Measurements from ENCODE around the gene DCAF8.
A peak's percentile ranks its signal among the peaks of the same experiment; 100 is the strongest.

Gene DCAF8

GRCh38 chr1:160255781-160256300 is 6.5 kb downstream of the DCAF8 start:
- TF ChIP-seq CTCF (IDR thresholded peaks at IDR 0.05; ENCODE audit: extremely low read depth, insufficient read depth, missing control alignments): no peak
- no peak for DNase-seq (ENCODE audit: low spot score)
- in situ Hi-C loops (cut with MboI; ENCODE audit: low pct_unique_long_range_greater_than_20kb, low sequenced_read_pairs, unreplicated experiment): no loop called here

GRCh38 chr1:160251687-160252526 is 10.4 kb downstream of the DCAF8 start:
- in situ Hi-C loops (cut with MboI; ENCODE audit: low pct_unique_long_range_greater_than_20kb, low sequenced_read_pairs, unreplicated experiment): no loop called here
- peak; percentile 62 for DNase-seq (ENCODE audit: low spot score)
- TF ChIP-seq CTCF (IDR thresholded peaks at IDR 0.05; ENCODE audit: extremely low read depth, insufficient read depth, missing control alignments): peak; percentile 81

GRCh38 chr1:160251011-160251410 is 11.3 kb downstream of the DCAF8 start:
- TF ChIP-seq CTCF (IDR thresholded peaks at IDR 0.05; ENCODE audit: extremely low read depth, insufficient read depth, missing control alignments): no peak
- in situ Hi-C loops (cut with MboI; ENCODE audit: low pct_unique_long_range_greater_than_20kb, low sequenced_read_pairs, unreplicated experiment): no loop called here
- no peak for DNase-seq (ENCODE audit: low spot score)

- in situ Hi-C loops (cut with MboI; ENCODE audit: low pct_unique_long_range_greater_than_20kb, low sequenced_read_pairs, unreplicated experiment): no loop called here
- no peak for TF ChIP-seq CTCF (IDR thresholded peaks at IDR 0.05; ENCODE audit: extremely low read depth, insufficient read depth, missing control alignments)
- no peak for DNase-seq (ENCODE audit: low spot score)
Measured at GRCh38 chr1:160247053-160247452, 15.3 kb downstream of the DCAF8 start.

GRCh38 chr1:160245434-160245833 is 16.9 kb downstream of the DCAF8 start:
- in situ Hi-C loops (cut with MboI; ENCODE audit: low pct_unique_long_range_greater_than_20kb, low sequenced_read_pairs, unreplicated experiment): no loop called here
- DNase-seq (ENCODE audit: low spot score): no peak
- no peak for TF ChIP-seq CTCF (IDR thresholded peaks at IDR 0.05; ENCODE audit: extremely low read depth, insufficient read depth, missing control alignments)

- TF ChIP-seq CTCF (IDR thresholded peaks at IDR 0.05; ENCODE audit: extremely low read depth, insufficient read depth, missing control alignments): no peak
- in situ Hi-C loops (cut with MboI; ENCODE audit: low pct_unique_long_range_greater_than_20kb, low sequenced_read_pairs, unreplicated experiment): no loop called here
- DNase-seq (ENCODE audit: low spot score): no peak
Measured at GRCh38 chr1:160244209-160244608, 18.1 kb downstream of the DCAF8 start.

All from GM13977 (cell line).